ENCODE results near the gene ADAMTS13.
"Not testable (repeated sequence)": the region's sequence is repeated elsewhere in the genome, so short reads cannot be mapped to it uniquely, and the experiment has no call there.

The ADAMTS13 gene

DNA sequence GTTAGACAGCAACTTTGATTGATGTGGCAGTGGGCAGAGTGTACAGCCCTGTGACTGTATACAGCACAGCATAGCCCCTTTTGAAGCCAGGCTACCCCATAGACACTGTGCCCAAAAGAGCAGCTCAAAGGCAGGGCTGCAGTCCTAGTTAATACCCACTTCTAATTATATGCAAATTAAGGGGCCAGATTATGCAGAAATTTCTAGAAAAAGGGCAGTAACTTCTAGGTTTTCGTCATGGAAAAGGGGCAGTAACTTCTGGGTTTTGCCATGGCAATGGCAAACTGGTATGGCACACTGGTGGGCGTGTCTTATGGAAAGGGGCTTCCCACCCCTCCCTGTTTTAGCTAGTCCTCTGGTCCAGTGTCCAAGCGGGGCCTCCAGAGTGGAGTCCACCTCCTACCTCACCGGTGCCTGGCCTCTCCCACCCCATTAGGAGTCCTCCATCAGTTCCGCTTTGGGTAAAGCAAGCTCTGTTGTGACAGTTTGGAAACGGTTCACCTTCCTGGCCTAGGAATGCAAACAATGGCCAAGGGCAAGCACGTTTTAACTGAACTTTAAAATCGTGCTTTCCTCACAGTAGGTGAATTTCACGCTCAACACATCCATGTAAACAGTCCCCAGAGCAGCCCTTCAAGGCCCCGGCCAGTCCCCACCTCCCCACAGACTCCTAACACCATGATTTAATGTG lies 5.6 kb downstream of the ADAMTS13 start:
- no peak for DNase-seq

DNA sequence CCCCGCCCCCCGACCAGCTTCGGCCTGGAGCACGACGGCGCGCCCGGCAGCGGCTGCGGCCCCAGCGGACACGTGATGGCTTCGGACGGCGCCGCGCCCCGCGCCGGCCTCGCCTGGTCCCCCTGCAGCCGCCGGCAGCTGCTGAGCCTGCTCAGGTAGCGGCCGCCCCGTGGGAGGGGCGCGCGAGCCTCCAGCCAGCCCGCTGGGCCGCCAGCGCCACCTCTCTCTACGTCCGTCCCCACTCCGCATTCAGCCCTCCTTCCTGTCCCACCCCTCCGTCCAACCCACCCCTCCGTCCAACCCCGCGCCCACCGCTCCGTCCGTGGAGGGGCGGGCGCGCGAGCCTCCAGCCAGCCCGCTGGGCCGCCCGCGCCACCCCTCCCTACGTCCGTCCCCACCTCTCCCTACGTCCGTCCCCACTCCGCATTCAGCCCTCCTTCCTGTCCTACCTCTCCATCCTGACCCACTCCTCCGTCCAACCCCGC lies 6.5 kb downstream of the ADAMTS13 start:
- no peak for DNase-seq

DNA sequence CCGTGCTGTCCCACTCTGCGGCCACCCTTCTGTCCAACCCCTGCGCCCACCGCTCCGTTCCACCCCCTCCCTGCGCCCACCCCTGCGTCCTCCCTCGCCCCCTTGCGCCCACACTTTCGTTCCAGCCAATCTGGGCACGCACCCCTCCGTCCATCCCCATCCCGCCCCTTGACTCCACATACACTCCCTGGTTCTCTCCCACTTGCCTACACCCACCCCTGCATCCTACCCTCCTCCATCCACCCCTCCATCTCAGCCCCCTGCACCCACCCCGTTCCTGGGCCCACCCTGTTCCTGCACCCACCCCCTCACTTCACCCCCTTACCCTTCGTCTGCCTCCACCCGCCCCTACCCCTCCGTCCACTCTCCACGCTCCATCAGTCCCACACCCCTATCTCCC lies 7.0 kb downstream of the ADAMTS13 start:
- DNase-seq, result no peak

- DNase-seq, result no peak
Measured at GRCh38 chr9:133429641-133430161, 7.5 kb downstream of the ADAMTS13 start.

- no peak for DNase-seq
Measured at GRCh38 chr9:133430244-133430643, 8.1 kb downstream of the ADAMTS13 start.

GRCh38 chr9:133433351-133433843 lies 11.2 kb downstream of the ADAMTS13 start:
- no peak for DNase-seq

DNA sequence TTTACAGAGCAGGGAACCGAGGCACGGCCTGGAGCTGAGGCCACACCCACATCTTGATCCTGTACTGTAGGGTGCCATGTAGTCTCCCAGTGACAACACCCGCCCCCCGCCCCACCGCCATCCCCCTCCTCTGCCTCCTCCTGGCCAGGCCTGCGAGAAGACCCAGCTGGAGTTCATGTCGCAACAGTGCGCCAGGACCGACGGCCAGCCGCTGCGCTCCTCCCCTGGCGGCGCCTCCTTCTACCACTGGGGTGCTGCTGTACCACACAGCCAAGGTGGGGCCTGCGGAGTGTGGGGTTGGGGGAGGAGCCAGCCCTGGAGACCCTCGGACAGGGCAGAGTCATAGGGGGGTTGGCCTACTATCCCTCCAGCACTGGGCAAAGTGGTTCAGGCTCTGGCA lies 14.5 kb downstream of the ADAMTS13 start:
- no peak for DNase-seq

DNA sequence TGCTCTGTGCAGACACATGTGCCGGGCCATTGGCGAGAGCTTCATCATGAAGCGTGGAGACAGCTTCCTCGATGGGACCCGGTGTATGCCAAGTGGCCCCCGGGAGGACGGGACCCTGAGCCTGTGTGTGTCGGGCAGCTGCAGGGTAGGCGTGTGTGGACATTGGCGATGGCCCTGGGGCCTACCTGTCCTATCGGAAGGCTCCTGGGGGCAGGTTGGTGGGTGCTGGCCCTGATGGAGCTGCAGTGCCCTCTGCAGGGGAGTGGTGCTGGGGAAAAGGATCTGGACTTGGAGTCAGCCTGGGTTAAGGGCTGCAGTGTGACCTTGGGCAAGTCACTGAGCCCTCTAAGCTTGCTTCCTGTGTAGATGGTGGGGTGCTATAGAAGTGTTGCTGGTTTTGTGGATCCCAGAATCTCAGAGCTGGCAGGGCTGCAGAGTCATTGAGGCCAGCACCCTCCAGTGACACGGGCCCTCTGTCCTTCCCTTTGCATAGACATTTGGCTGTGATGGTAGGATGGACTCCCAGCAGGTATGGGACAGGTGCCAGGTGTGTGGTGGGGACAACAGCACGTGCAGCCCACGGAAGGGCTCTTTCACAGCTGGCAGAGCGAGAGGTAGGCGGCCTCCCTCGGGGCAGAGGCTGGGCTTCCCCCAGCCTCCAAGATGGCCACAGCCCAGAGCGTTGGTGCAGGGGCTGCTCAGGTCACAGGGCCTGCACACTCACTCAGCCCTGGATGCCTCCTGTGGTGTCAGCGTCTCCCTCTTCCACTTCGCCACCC lies 15.8 kb downstream of the ADAMTS13 start:
- DNase-seq, result no peak

- DNase-seq, result no peak
Measured at GRCh38 chr9:133439337-133439736, 17.2 kb downstream of the ADAMTS13 start.

GRCh38 chr9:133440874-133441273 lies 18.7 kb downstream of the ADAMTS13 start:
- DNase-seq, result no peak

- no peak for DNase-seq
Measured at GRCh38 chr9:133441571-133441970, 19.4 kb downstream of the ADAMTS13 start.

- no peak for DNase-seq
Measured at GRCh38 chr9:133443248-133443647, 21.1 kb downstream of the ADAMTS13 start.

DNA sequence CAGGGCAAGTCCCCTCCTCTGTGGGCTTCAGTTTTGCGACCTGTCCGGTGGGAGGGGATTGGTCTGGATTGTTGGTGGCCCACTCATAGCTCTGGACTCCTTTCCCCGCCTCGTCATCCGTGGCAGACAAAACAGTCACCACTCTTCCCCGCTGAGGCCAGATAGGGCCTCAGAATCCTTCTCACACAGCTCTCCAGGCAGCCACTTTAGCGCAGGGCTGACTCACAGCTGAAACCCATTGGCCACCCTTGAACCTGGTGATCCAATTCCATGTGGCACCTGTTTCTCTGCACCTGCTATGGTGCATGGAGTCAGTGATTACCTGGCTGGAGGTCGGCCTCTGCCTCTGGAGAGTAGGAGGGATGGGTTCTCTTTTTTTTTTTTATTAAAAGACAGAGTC lies 21.8 kb downstream of the ADAMTS13 start:
- no peak for DNase-seq

DNA sequence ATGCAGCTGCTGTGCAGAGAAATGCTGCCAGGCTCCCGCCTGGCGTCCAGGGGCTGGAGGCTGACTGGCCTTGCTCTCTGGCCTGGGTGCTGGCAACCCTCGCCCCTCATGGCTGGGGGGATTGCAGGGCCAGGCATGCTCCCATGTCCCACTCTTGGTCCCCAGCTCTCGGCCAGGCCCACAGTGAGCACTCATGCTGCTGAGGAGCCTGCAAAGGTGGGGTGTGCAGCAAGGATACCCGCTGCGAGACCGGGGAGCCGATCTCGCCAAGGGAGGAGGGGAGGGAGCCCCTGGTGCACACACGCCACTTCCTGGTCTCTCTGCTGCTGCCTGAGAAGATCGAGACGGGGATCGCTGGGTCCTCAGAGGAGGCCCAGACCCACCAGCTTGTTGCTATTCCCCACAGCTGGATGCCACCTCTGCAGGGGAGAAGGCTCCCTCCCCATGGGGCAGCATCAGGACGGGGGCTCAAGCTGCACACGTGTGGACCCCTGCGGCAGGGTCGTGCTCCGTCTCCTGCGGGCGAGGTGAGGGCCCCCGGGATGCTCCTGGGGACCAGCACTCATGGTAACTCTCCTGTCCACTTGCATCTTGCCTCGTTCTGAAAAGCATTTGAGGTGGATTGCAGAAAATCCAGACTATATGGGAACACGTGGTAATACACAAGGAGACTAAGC lies 23.3 kb downstream of the ADAMTS13 start:
- no peak for DNase-seq

DNA sequence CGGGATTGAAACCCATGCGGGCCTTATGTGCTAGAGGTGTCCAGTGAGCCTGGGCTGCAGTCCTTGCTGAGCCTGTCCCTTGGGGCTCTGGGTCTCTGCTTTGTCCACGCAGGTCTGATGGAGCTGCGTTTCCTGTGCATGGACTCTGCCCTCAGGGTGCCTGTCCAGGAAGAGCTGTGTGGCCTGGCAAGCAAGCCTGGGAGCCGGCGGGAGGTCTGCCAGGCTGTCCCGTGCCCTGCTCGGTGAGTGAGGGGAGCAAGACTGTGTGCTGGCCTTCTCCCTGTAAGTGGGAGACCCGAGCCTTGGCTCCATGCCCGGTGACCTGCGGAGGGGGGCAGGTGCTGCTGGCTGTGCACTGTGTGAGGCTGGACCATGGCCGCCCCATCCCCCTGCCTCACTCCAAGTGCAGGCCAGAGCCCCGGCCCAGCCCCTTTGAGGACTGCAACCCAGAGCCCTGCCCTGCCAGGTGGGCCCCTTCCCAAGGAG lies 26.4 kb downstream of the ADAMTS13 start:
- no peak for DNase-seq

DNA sequence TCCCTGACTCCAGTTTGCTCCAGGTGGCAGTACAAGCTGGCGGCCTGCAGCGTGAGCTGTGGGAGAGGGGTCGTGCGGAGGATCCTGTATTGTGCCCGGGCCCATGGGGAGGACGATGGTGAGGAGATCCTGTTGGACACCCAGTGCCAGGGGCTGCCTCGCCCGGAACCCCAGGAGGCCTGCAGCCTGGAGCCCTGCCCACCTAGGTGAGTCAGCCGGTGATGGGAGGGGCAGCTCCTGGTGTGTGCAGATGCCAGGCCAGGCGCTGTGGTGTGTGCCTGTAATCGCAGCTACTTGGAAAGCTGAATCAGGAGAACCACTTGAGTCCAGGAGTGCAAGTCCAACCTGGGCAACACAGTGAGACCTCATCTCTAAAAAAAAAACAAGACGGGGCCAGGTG lies 27.6 kb downstream of the ADAMTS13 start:
- no peak for DNase-seq

DNA sequence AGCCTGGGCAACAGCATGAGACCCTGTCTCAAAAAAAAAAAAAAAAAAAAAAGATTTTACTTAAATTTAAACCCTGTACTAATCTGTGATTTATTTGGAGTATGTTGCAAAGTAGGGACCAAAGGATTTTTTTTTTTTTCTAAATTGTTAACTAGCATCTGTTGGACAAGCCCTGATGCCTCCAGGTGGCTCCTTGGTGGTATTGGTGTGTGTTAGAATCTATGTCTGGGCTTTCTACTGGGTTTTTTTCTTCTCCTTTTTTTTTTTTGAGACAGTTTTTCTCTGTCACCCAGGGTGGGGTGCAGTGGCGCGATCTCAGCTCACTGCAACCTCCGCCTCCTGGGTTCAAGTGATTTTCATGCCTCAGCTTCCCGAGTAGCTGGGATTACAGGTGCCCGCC lies 29.7 kb downstream of the ADAMTS13 start:
- not testable (repeated sequence) for DNase-seq

DNA sequence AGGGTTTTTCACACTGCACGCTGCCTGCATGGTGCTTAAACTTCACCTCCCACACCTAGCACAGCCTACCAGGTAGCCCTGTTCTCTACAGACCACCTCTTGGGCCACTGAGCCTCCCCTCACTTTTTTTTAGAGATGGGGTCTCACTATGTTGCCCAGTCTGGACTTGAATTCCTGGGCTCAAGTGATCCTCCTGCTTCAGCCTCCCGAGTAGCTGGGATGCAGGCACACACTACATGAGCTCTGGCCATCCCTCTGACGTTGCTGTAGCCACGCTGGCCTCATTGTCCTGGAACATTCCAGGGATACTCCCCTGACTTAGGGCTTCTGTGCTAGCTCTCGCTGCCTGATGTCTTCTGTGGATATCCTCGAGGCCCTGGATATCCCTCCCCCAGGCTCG lies 30.4 kb downstream of the ADAMTS13 start:
- DNase-seq, result no peak

DNA sequence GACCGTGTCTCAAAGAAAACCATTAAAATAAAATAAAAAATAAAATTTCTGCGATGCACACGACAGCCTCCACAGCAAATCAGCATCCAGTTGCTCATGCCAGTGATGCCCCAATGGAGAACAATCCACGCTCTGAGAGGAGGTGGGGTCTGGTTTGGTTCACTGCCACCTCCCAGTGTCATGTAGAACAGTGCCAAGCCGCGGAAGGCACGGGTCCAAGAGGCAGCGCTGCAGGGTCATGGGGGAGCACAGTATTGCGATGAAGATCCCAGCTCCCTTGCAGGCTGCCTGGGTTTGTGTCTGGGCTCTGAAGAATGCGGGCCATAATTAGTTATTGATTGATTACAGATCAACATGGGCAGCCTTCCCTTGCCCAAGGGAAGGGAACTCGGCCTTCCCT lies 31.5 kb downstream of the ADAMTS13 start:
- no peak for DNase-seq

GRCh38 chr9:133454325-133454724 lies 32.2 kb downstream of the ADAMTS13 start:
- no peak for DNase-seq

DNA sequence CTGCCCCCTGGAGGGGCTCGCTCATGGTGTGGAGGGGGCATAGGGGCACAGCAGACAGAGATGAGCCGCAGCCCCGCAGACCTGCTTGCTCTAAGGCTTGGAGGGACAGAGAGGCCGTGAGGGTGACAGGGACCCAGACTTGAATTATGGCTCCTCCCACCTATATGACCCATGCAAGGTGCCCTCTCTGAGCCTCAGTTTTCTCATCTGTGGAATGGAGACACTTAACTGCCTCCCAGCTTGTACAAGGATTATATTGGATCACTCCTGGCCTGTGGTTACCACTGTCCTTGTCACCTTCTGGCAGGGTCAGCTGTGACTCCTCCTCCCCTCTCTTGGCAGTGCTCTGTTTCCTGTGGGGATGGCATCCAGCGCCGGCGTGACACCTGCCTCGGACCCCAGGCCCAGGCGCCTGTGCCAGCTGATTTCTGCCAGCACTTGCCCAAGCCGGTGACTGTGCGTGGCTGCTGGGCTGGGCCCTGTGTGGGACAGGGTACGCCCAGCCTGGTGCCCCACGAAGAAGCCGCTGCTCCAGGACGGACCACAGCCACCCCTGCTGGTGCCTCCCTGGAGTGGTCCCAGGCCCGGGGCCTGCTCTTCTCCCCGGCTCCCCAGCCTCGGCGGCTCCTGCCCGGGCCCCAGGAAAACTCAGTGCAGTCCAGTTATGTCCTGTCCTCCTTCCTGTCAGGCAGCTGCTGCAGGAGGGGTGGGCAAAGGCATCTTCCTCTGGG lies 32.9 kb downstream of the ADAMTS13 start:
- no peak for DNase-seq

DNA sequence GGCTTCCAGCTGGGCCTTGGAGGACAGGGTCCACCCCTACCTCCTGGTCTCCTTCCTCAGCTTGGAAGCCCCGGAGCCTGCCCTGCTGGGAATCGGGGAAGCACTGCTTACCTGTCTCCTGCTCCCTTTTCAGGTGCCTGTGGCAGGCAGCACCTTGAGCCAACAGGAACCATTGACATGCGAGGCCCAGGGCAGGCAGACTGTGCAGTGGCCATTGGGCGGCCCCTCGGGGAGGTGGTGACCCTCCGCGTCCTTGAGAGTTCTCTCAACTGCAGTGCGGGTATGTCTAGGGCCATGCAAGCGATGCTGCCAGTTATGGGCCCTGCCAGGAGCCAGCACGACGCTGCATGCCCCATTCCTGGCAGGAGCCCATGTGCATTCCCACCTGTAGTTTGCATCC lies 33.8 kb downstream of the ADAMTS13 start:
- DNase-seq, result no peak

DNA sequence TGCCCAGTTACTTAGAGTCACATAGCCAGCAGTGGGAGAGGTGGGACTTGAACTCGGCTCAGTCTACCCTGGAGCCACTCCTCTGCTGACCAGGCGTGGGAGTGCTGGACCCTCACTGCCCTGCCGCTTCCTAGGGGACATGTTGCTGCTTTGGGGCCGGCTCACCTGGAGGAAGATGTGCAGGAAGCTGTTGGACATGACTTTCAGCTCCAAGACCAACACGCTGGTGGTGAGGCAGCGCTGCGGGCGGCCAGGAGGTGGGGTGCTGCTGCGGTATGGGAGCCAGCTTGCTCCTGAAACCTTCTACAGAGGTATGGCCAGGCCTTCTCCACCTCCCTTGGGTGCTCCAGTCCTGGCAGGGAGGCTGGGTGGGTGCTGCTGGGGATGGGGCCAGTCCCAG lies 34.2 kb downstream of the ADAMTS13 start:
- DNase-seq, result no peak
